GM12878 (cell line): Measurements from ENCODE around the gene ATP2A2.

Experiments used
- POLR2AphosphoS5 ChIP-seq: IDR thresholded peaks from 2 replicates; pipeline ENCODE4 v1.6.1; 2011; ENCODE audit warnings: mild to moderate bottlenecking, low read length, inconsistent platforms
- TF ChIP-seq, protein P1 (sequence below), 3 experiments: IDR thresholded peaks in 2 of 3; conservative IDR thresholded peaks in 1 of 3; 2 replicates each; pipeline ENCODE4 v1.5.1; 2011; ENCODE audit warnings: low read depth in 3 of 3, low read length in 3 of 3, mild to moderate bottlenecking in 3 of 3, control low read depth in 2 of 3, moderate library complexity in 2 of 3, inconsistent platforms in 1 of 3, mixed read lengths in 1 of 3; ENCODE audit not compliant: control insufficient read depth in 2 of 3, insufficient read depth in 1 of 3; ENCODE audit errors: extremely low read depth in 1 of 3
- TF ChIP-seq, protein P2 (sequence below): fragments of 450-650 bp; IDR thresholded peaks from 2 replicates; pipeline ENCODE4 v1.6.1; 2016; ENCODE audit warnings: mild to moderate bottlenecking

DNA sequence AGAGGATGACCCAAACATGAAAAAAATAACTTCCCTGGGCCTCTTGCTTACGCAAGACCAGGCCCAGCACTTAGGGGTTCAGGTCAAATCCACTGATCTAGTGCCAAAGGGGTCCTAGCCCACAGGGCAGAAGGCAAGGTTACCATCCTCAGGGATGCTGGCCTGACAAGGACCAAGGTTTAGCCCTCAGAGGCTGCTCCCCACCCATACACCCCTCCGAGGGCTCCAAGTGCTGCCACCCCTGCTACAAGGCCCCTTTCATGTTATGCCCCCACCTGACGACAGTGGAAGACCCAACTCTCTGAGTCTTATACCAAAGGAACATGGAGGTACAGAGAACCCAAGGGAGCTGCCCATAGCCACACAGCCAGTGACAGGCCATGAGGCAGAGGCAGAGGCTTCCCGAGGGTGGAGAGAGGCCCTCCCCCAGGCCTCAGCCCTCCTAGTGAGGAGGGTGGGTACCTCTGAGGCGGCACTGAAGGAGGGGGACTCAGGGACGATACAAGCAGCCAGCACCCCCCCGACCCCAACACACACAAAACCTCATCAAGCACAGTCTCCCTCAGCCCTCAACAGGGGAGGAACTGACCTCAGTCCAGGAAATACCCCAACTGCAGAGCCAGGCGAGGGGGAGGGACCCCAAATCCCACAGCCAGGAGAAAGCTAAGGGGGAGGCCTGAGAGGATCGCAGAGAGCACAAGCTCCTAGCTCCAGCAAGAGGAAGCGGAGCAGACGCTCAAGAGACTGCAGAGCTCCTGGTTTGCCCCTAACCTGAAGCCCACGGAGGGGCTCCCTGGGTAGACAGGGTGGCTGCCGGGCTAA, 85.5 kb downstream of the ATP2A2 start:
- TF ChIP-seq, protein P1, sequence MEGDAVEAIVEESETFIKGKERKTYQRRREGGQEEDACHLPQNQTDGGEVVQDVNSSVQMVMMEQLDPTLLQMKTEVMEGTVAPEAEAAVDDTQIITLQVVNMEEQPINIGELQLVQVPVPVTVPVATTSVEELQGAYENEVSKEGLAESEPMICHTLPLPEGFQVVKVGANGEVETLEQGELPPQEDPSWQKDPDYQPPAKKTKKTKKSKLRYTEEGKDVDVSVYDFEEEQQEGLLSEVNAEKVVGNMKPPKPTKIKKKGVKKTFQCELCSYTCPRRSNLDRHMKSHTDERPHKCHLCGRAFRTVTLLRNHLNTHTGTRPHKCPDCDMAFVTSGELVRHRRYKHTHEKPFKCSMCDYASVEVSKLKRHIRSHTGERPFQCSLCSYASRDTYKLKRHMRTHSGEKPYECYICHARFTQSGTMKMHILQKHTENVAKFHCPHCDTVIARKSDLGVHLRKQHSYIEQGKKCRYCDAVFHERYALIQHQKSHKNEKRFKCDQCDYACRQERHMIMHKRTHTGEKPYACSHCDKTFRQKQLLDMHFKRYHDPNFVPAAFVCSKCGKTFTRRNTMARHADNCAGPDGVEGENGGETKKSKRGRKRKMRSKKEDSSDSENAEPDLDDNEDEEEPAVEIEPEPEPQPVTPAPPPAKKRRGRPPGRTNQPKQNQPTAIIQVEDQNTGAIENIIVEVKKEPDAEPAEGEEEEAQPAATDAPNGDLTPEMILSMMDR (IDR thresholded peaks at IDR 0.05 in 2 of 3, conservative IDR thresholded peaks at IDR 0.05 in 1 of 3; ENCODE audit: control insufficient read depth in 2 of 3, extremely low read depth in 1 of 3, insufficient read depth in 1 of 3, low read depth in 3 of 3, low read length in 3 of 3): no peak
- no peak for TF ChIP-seq POLR2AphosphoS5
- TF ChIP-seq, protein P2, sequence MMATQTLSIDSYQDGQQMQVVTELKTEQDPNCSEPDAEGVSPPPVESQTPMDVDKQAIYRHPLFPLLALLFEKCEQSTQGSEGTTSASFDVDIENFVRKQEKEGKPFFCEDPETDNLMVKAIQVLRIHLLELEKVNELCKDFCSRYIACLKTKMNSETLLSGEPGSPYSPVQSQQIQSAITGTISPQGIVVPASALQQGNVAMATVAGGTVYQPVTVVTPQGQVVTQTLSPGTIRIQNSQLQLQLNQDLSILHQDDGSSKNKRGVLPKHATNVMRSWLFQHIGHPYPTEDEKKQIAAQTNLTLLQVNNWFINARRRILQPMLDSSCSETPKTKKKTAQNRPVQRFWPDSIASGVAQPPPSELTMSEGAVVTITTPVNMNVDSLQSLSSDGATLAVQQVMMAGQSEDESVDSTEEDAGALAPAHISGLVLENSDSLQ: no peak
